GM19395 (cell line): Measurements from ENCODE around the gene S100A12.

ENCODE experiments used
- ATAC-seq: cut with Tn5 transposase; IDR thresholded peaks from one replicate; pipeline ENCODE4 v1.9.1; 2021; ENCODE audit warnings: mild to moderate bottlenecking, moderate library complexity; ENCODE audit not compliant: unreplicated experiment

Gene S100A12

DNA sequence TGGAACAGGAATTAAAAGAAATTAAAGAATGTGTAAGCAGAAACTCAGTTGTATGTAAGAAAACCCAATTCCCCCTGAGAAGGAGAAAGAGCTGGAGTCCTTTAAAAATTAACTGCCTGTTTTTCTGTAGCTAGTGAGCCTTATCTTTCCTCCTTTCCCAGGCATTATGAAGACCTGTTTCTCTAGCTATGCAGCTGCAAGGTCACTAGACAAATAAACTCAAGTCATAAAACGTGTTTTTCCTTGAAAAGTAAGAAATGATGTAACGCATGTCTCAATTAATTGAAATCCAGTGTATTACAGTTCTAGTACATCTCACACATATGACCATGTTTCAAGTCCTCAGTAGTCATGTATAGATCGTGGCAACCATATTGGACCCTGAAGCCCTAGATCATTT, 5.3 kb downstream of the S100A12 start:
- no peak for ATAC-seq

DNA sequence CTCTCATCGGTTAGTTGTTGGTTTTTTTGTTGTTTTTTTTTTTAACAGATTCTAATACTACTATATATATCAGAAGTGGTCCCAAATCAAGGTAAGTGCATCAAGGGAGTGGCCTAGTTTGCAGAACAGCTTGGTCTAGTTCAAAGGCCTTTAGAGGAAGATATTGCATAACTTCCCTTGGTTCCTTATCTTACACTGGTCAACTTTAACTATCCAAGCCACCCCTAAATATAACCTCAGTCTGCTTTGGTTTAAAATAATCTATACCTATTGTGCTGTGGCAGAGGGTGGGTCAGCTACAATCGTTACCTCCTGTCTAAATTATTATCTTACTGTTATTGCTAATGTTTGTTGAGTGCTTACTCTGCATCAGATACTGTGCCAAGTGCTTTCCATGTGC, 6.9 kb downstream of the S100A12 start:
- no peak for ATAC-seq

DNA sequence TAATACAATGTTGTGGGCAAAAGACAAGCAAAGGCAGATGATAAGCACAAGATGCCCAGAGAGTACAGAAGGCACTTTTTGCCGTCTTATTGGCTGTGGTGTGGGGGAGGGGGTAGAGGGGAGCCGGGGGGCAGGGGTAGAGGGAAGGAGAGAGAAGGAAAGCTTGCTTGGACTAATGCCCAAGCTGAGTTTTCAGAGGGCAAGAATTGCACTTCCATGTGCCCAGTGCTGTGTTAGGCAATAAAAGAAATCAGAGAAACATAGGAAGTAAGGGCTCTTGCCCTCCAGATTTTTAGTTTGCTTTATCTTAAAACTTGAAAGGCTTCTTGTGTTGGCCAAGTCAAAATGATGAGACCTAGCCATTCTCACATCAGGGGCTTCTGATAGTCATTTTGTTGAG, 8.3 kb downstream of the S100A12 start:
- ATAC-seq, result no peak

DNA sequence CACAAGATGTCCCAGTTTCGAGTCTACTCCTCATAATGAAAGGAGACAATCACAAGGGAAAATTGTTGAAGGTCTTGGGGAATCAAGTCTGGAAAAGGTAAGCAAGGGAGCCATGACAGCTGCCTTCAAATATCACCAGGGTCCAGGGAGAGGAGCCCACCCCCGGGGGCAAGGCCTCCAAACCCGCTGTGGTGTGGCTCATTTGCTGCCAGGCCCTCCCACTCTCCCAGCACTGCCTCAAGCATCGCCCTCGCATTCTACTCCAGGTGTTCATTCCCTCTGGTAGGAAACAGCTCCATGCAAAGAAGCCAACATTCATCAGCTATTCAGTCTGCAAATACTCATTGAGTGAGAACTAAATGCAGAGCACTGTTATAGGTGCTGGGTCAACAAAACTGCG, 9.2 kb downstream of the S100A12 start:
- ATAC-seq, result no peak

DNA sequence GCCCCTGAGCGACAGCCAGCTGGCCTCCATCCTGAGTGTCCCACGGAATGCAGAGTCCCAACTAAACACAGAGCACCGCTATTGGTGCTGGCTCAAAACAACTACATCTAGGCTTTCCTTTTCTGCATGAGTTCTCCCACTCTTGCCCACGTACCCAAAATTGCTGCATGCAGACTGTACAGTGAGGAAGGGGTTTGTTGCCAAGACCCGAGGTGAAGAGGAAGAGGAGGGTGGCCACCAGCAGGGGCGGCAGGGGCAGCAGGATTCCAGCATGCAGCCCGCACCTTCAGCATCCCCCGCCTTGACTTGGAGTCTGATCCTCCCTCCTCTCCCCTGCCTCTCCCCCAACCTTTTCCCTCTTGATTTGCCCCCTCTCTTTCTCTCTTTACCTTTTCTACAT, 9.7 kb downstream of the S100A12 start:
- ATAC-seq, result no peak

DNA sequence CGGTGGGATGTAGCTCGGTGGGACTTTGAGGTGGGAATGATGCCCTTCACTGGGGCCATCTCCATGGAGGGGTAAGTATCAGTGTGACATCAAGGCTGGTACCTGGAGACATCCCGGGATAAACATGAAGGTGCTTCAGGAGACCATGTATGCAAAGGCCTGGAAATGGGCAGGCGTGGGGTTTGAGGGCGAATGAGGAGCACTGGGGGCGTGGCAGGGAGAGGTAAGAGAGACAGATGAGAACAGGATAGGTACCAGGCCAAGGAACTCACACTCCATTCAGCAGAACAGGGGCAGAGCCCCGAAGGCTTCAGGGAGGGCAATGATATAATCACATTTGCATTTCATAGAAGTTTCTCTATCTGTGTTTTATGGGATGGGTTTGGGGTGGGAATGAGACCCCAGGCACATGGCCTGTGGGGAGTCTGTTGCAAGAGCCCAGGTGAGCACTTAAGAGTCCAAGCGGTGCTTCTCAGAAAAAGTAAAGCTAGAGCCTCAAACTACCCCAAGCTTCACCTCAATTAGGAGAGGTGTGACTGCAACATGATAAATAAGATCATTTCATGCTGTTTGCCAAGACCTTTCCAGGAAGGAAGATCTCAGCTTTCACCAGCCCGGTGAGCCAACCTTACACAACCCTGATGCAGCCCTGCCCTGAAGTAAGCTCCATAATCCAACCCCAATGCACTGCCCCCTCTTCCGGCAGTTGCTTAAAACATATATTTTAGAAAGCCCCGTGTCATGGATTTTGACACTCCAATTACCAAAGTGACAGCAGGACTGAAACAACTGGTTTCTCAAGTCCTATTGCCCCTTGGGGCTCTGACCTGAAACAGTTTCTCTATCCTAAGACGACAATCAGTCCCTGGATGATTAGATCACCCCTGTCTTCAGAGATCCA, 10.4 kb downstream of the S100A12 start:
- no peak for ATAC-seq

DNA sequence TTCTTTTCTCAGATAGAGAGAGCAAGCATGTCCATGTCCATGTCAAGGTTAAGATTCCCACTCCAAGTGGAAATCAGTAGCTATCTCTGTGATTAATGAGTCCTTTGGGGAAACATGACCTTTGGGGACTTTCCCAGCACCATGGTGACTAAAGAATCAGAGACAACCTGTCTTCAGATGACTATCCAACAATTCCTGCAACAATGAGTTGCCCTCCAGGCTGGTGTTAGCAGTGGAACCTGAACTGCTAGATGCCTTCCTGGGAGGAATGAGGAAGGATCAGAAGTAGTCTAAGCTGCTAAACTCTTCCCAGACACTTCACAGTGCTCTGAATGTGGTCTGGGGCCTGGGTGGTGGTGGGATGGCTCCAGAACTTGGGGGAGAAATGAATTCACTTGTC, 11.3 kb downstream of the S100A12 start:
- ATAC-seq, result no peak

- no peak for ATAC-seq
Measured at GRCh38 chr1:153363641-153364040, 11.8 kb downstream of the S100A12 start.

DNA sequence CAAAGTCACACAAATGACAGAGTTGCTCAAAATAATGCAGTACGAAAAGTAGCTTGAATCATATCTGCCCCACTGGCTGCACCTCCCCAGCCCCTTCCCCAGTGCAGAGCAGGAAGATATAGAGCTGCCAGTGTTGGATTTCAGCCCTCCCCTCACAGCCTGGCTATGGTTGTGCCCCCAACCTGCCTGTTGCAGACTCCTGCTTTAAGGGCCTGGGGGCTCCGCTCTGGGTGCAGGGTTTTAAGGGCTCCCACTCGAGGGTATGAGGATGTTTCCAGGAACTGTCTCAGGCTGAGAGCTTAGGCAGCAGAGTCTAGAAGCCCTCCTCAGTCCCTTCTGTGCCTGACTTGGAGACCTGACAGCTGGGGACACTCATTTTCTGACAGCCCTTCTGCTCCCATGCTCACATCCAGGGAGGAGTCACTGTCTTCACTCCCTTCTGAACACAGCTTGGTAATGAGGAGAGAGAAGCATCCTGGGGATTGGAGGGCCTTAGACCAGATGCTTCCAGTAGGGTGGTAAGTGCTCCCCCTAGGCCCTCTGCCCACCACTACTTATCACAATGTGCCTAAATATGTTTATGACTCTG, 13.1 kb downstream of the S100A12 start:
- no peak for ATAC-seq

- no peak for ATAC-seq
Measured at GRCh38 chr1:153361480-153362109, 13.8 kb downstream of the S100A12 start.

GRCh38 chr1:153360592-153361479, 14.6 kb downstream of the S100A12 start:
- ATAC-seq, result no peak

GRCh38 chr1:153360190-153360589, 15.2 kb downstream of the S100A12 start:
- no peak for ATAC-seq

GRCh38 chr1:153359241-153359640, 16.2 kb downstream of the S100A12 start:
- ATAC-seq, result no peak

GRCh38 chr1:153358691-153358975, 16.8 kb downstream of the S100A12 start:
- ATAC-seq, result no peak

GRCh38 chr1:153357853-153358690, 17.3 kb downstream of the S100A12 start, which contains the start of gene S100A9:
TSS of gene S100A9 (plus strand) at chr1:153357854. CDS start at chr1:153358284, 430 bp downstream.
- ATAC-seq, result no peak

- ATAC-seq, result no peak
Measured at GRCh38 chr1:153357076-153357852, 18.2 kb downstream of the S100A12 start.

DNA sequence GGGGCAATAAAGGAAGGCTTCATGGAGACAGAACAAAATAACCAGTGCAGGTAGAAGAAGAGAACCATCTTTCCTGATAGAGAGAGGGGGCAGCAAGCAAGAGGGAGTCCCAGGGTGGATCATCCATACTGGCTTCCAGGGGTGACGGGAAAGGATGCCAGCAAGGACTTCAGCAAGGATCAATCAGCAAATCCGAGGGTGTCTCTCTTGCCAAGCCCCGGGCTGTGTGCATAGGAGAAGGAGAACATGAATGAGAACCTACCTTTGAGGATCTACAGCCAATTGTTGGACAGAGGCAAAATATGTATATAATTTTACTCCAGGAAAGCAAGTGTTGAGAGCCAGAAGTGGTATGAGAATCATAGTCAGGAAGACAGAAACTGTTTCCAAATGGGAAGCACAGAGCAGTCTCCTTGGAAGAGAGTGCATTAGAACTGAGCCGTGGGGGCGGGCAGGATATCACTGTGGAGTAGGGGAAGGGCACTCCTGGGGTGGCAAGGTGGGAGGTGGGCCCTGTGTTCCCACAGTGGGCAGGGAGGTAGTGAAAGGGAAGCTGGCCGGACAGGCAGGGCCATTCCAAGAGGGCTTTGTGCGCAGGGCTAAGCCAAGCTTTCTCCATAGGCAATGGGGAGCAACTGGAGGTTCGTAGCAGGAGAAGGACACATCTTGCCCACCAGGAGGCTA, 18.9 kb downstream of the S100A12 start:
- no peak for ATAC-seq

- no peak for ATAC-seq
Measured at GRCh38 chr1:153355445-153356071, 19.9 kb downstream of the S100A12 start.
